Chondrocyte (in vitro differentiated cells): ENCODE measurements around the gene WWC1. TPM values are rescaled to one million over a fixed set of nuclear protein-coding genes. Genes with fewer than 3 reads are reported as not detected.

ENCODE experiments used
- DNase-seq: peaks from one replicate; pipeline ENCODE4 v3.0.0; 2021; ENCODE audit warnings: mixed read lengths, low spot score
- H3K27ac Mint-ChIP-seq: one replicate; pipeline ENCODE4 v1.8.0; 2021; ENCODE audit warnings: mild to moderate bottlenecking, moderate library complexity, mixed read lengths; ENCODE audit not compliant: unreplicated experiment
- H3K27me3 Mint-ChIP-seq: 2 replicates; pipeline ENCODE4 v1.8.0; 2021; ENCODE audit warnings: low read depth, mixed read lengths
- H3K36me3 Mint-ChIP-seq: 2 replicates; pipeline ENCODE4 v1.8.0; 2021; ENCODE audit warnings: low read depth, mixed read lengths
- H3K4me1 Mint-ChIP-seq: 2 replicates; pipeline ENCODE4 v1.8.0; 2021; ENCODE audit warnings: low read depth, mild to moderate bottlenecking, mixed read lengths
- H3K4me3 Mint-ChIP-seq: one replicate; pipeline ENCODE4 v1.8.0; 2021; ENCODE audit warnings: mild to moderate bottlenecking, moderate library complexity, mixed read lengths; ENCODE audit not compliant: unreplicated experiment
- H3K9me3 Mint-ChIP-seq: 2 replicates; pipeline ENCODE4 v1.8.0; 2021; ENCODE audit warnings: low read depth, mixed read lengths
- total RNA-seq: library from RNA; stranded (reverse); gene quantifications from 3 replicates; pipeline ENCODE4 v1.2.1, GENCODE V29; 2021
- TF ChIP-seq, protein P1 (sequence below): fragments of 200-600 bp; sonication (generic); IDR thresholded peaks from 2 replicates; pipeline ENCODE4 v1.5.0; 2021; ENCODE audit warnings: antibody characterized with exemption, mild to moderate bottlenecking, moderate library complexity

WWC1 gene
- total RNA-seq, 1 donor from 2014 or later, result 2.1 TPM

DNA sequence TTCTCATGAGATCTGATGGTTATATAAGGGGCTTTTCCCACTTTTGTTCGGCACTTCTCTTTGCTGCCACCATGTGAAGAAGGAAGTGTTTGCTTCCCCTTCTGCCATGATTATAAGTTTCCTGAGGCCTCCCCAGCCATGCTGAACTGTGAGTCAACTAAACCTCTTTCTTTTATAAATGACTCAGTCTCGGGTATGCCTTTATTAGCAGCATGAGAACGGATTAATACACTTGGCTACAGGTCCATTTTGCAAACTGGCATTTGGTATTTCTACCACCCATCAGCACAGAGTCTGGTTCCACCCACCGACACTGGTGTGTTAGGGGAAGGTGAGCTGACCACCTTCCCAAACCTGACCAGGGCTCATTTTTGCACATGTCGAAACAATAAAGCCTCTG lies 146.9 kb downstream of the WWC1 start:
- H3K36me3 Mint-ChIP-seq, result peaks cover 2% of the 10 kb centered on the region
- peaks cover 4% of the 10 kb centered on the region for H3K4me1 Mint-ChIP-seq
- DNase-seq, result no peak
- TF ChIP-seq, protein P1, sequence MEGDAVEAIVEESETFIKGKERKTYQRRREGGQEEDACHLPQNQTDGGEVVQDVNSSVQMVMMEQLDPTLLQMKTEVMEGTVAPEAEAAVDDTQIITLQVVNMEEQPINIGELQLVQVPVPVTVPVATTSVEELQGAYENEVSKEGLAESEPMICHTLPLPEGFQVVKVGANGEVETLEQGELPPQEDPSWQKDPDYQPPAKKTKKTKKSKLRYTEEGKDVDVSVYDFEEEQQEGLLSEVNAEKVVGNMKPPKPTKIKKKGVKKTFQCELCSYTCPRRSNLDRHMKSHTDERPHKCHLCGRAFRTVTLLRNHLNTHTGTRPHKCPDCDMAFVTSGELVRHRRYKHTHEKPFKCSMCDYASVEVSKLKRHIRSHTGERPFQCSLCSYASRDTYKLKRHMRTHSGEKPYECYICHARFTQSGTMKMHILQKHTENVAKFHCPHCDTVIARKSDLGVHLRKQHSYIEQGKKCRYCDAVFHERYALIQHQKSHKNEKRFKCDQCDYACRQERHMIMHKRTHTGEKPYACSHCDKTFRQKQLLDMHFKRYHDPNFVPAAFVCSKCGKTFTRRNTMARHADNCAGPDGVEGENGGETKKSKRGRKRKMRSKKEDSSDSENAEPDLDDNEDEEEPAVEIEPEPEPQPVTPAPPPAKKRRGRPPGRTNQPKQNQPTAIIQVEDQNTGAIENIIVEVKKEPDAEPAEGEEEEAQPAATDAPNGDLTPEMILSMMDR, result peak; percentile 8
- H3K27me3 Mint-ChIP-seq, result no peaks in the 10 kb centered on the region
- no peak overlapping the region for H3K4me3 Mint-ChIP-seq
- no peak overlapping the region for H3K27ac Mint-ChIP-seq
- H3K9me3 Mint-ChIP-seq, result no peaks in the 10 kb centered on the region

DNA sequence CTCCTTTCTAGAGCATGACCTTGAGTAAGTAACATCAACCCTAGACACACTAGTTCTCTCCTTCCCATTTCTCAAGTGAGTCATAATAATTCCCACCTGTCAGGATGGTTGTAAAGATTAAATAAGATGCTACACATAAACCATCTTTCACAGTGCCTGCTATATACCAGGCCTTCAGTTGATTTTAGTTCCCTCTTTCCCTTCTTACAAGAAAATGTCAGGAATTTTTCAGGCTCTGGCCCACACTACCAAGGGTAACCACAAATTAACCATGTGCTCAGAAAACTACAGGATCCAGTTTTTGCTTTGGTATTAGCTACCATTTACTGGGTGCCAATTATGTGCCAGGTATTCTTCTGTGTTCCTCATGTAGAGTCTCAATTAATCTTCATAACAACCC lies 152.1 kb downstream of the WWC1 start:
- no peak for DNase-seq
- H3K36me3 Mint-ChIP-seq, result no peaks in the 10 kb centered on the region
- TF ChIP-seq, protein P1, result no peak
- no peaks in the 10 kb centered on the region for H3K27me3 Mint-ChIP-seq
- H3K27ac Mint-ChIP-seq, result no peak overlapping the region
- H3K9me3 Mint-ChIP-seq, result no peaks in the 10 kb centered on the region
- peaks cover 2% of the 10 kb centered on the region for H3K4me1 Mint-ChIP-seq
- no peak overlapping the region for H3K4me3 Mint-ChIP-seq

DNA sequence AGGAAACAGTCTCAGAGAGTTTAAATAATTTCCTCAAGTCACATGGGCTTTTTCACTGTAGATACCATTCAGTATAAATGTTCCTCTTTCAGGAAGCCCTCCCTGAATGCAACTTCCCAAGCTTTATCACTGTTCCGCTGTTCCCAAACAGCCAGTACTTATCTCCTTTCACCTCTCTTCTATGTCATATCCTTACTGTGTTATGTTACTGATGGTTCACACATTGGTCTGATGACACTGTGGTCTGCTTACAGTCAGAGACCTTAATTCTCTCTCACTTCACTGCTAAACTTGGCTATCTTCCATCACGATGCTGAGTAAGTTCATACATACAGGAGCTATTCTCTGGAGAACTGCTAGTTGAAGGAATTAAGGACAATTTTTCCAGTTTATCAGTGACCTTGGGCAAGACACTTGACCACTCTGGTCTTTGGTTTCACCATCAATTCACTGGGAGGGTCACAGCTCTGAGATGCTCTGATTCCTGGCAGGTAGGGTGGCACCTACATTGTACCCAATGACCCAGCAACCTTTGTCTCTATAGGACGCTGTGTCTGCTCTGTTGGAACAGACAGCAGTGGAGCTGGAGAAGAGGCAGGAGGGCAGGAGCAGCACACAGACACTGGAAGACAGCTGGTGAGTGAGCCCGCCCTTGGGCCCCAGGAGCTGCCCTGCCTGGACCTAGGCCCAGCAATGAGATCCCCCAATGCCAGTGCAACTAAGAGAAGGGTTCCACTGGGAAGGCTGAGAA lies 152.7 kb downstream of the WWC1 start:
- Mint-ChIP-seq H3K4me1 (peaks cover 2% of the 10 kb centered on the region), H3K27ac (no peak overlapping the region), H3K4me3 (no peak overlapping the region), H3K27me3 (no peaks in the 10 kb centered on the region), H3K9me3 (no peaks in the 10 kb centered on the region), H3K36me3 (no peaks in the 10 kb centered on the region)
- TF ChIP-seq, protein P1, result no peak
- no peak for DNase-seq

DNA sequence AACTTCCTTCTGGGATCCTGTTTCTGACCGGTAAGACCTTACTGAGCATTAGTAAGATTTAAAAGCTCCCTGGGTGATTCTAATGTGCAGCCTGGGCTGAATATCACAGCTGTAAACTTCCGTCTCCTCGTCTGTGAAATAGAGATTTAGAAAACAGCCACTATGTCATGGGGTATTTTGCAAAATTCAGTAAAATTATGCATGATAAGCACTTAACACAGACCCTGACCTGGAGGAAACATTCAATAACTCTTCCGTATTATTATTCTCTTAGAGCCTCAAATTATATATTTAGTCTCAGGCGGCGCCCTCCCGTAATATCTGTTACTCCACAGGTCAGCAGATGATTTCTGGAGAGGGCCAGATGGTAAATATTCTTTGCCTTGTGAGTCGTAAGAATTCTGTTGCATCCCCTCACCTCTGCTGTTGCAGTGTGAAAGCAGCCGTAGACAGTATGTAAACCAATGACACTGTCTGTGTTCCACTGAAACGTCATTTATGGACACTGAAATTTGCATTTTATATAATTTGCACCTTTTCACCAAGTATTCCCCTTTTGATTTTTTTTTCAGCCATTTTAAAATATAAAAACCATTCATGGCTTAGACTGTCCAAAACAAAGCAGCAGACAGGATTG lies 155.7 kb downstream of the WWC1 start:
- Mint-ChIP-seq H3K27me3 (no peaks in the 10 kb centered on the region), H3K36me3 (peaks cover 2% of the 10 kb centered on the region), H3K4me3 (no peak overlapping the region), H3K9me3 (no peaks in the 10 kb centered on the region), H3K27ac (no peak overlapping the region), H3K4me1 (peaks cover 2% of the 10 kb centered on the region)
- TF ChIP-seq, protein P1, result no peak
- no peak for DNase-seq

DNA sequence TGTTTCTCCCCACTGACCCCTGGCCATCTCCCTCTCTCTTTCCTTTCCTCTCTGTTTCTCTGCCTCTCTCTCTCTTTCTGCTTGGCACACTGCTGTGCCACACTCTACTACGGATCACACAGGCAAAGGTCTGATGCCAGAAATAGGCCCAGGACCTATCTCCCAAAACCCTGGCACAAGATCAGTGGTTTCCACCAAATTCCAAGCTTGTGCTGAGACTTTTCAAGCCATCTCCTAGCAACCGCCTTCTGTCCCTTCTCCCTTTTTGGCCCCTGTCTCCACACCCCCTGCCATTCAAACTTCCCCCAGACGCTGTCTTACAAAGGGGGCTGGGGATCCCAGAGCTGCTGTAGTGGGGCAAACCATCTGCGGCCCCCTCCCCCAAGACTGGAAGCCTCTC lies 156.4 kb downstream of the WWC1 start:
- no peaks in the 10 kb centered on the region for H3K9me3 Mint-ChIP-seq
- TF ChIP-seq, protein P1, result no peak
- no peaks in the 10 kb centered on the region for H3K27me3 Mint-ChIP-seq
- DNase-seq, result no peak
- peaks cover 2% of the 10 kb centered on the region for H3K36me3 Mint-ChIP-seq
- H3K4me3 Mint-ChIP-seq, result no peak overlapping the region
- no peak overlapping the region for H3K27ac Mint-ChIP-seq
- H3K4me1 Mint-ChIP-seq, result peaks cover 2% of the 10 kb centered on the region
